ENCODE measurements around the gene TCP11.

The TCP11 gene

DNA sequence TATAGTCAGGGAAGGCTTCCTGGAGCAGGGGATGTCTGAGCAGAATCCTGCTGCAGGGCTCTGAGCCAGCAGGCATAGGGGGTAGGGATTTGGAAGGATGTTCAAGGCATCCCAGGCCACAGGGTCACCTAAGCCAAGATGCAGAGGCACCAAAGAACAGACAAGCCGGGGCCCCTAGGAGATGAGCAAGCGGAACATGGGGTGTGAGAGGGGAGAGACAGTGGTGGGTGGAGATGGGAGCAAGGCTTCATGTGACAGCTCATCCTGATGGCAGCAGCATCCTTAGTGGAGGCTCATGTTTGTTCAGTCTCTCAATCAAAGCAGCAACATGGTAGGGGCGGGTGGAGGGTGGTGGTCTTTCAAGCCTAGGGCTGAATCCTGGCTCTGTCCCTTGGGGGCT lies 29.8 kb upstream of the TCP11 start:
- no peak for DNase-seq

DNA sequence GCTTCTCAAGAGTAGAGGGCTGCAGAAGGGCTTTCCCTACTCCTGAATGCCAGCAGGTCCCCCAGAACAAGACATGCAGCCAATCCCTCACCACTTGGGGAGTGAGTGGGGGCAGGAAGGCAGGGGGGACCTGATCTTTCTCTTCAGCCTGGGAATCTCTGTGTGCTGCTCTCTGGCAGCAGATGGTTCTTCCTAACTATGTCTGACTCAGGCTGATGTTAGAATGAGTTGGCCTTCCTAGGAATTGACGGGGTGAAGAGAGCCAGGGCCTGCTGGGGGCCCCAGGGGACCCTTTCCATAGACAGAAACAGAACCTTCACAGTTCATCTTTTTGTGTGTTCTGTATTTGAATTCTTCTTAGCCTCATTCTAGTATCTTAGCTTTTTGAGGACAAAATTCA lies 29.0 kb upstream of the TCP11 start:
- no peak for DNase-seq

DNA sequence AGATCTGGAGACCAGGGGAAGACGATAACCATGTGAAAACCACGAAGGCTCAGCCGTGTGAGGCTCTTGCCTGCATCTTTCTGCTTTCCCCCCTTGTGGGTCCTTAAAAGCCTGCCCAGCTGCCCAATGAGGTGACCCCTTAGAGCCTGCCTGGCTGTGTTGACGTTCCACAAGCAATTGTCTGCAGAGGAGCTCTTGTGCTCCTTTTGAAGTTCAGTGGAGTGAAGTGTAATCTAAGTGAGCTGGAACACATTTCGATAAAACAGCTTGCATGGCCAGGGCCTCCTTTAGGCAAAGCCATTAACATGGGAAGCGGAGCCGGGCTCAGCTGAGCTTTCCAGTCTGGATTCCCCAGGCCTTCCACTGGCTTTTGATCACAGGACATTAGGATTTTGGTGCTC lies 27.3 kb upstream of the TCP11 start:
- DNase-seq = no peak

DNA sequence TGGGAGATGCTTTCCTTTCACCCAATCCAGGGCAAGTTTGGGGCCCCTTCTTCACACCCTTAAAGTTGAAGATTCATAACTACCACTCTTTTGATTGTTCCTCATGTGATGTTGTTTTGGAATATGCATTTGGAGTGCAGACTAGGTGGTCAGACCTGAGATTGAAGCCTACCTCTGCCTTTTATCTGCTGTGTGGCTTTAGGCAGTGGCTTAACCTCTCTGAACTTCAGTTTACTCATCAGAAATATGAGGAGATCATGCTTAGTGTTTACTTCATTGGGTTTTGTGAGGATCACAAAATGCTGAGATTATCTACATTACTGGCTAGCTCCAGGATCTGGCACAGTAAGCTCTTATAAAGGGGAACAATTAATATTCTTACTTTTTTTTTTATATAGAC lies 26.4 kb upstream of the TCP11 start:
- DNase-seq = no peak

DNA sequence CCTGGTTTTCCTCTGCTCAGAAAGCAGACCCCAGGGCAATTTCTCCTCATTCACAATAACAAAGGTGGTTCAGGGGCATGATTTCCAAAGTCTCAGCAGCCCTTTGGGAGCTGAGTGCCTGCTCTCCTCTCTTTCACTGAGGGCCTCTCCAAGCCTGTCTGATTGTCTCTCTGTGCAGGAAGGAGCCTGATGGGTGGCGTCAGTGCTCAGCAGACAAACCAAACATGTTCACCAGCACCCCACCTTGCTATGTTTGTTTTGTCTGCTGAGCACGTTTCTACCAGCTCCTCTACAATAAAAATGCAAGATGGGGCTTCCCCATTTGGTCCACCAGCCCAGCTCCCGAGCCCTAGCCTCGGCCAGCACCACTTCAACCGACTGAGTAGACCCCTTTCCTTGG lies 25.4 kb upstream of the TCP11 start:
- no peak for DNase-seq

DNA sequence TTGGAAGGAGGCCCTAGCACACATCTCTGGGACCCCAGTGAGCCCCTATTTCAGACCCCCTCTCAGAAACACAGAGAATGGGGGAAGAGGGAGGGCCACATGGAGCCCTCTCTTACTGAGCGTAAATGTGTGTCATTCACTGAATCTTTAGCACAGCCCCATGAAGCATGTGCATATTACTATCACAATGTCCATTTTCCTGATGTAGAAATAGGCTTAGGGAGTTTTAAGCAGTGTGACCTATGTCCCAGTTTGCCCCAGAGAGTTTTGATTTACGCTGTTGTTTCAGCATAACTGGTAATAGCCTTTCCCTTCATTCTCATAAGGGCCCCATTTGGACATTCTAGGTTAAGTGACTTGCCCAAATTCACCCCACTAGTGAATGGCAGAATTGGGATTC lies 25.0 kb upstream of the TCP11 start:
- DNase-seq = no peak

DNA sequence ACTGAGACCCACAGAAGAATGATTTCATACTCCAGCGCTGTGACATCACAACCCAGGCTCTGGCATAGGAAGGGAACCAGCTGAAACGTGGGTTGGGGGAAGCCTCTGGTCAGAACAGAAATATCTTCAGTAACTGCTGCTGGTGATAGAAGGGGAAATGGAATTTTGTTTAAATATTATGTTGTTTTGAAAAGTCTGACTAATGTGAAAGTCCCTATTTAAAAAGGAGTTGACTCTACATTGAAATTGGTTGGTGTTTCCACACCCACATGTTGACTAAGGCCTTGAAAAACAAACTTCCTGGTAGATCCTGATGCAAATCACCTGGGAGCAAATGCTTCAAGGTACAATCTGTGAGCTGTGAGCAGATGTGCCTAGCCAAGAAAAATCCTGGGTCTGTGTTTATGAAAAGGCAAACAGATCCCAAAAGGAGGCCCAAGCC lies 24.5 kb upstream of the TCP11 start:
- DNase-seq = no peak

DNA sequence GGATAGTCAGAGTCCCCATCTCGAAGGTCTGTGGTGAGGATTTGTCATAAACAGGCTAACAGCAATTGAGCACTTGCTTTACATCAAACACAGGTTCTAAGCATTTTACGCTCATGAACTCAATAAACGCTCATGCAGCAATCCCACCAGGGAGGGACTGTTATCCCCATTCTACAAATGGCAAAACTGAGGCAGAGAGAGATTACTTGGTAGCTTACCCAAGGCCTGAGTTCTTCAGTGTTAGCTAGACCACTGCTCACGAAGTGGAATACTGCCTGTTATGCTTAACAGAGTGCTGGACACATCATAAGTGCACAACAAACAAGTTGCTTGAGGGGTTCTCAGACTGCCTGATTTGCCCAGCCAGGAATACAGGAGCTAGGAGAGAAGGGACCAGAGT lies 23.7 kb upstream of the TCP11 start:
- DNase-seq = no peak

DNA sequence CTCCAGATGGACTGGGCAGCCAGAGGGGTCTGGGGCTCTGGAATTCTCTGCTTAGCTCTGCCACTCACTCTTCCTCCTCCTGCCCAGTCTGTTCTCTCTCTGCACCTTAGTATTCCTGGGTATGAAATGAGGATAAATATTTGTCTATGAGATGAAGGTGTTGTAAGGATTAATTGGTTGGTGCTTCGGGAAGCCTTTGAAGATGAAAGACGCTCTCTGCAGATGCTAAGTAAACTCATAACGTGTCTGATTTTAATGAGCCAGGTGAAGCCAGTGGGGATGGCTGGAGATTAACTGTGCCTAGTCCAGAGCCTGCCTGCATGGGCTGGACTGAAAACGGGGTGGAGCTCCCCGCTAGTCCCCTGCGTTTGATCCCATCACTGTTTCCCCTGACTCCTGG lies 23.1 kb upstream of the TCP11 start:
- DNase-seq = no peak

DNA sequence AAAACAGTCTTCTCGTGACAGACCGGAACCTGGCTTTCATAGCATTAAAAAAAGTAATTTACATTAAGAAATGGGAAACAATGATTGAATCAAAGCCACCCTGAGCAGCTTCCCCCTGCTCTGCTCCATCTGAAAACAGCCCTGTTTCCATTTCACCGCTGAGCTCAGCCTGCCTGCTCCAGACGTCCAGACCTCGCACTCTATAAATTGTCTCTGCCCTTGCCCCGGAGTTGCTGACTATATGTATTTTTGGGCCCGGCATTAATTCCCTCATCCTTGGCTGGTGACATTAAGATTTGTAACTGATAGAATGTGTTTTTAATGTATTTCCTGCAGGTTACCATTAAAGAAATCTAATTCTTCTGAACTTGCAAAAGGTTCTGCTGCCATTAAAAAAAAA lies 22.7 kb upstream of the TCP11 start:
- no peak for DNase-seq

DNA sequence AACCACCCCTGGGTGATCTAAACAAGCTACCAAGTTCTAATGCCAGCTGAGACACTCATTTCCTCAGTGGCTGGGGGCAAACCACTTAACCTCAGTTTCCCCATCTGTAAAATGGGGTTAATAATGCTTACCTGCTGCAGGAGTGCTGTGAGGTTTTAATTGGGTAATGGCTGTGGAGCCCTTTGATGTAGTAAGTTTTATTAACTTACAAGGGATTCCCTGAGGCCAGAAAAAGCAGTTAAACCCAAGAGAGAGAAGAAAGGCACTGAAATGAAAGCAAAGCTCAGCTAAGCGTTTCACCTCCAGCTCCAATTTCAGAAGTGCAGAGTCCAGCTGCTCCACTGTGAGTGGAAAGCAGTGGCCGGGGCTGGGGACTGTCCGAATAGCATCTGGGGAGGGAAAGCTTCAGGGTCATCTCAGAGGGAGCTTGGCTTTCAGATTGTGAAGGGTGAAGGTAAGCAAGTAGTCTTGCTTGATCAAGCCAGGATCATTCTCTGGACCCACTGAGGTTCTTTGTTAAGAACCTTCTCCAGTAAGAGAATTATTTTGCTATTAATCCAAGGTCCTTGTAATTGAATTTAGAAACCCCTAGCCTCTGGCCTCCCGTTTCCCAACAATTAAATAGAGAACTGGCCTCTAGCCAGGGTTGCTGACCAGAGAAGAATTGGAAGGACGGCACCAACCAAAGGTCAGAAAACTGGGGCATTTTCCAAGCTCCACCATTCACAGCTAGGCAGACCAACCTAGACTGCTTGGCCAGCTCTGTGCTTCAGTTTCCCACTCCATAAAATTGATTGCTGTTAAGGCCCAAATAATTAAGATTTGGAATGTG lies 20.9 kb upstream of the TCP11 start:
- DNase-seq = no peak

DNA sequence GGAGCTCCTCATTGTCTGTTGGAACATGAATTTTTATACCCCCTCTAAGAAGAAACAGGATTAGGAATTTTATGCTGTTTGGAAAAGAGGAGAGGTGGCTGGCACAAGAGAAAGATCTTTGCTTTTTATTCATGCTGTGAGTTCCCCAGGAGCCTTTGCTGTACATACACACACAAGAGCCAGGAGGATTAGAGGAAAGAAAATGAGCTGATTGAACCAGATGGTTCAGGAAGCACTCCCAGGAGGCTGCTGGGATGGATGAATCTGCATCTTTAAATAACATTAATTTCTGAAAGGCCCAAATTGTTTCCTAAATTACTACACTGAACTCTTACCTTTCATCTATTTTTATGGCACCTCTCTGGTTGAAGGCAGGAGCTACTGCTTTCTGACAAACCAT lies 20.1 kb upstream of the TCP11 start:
- no peak for DNase-seq

DNA sequence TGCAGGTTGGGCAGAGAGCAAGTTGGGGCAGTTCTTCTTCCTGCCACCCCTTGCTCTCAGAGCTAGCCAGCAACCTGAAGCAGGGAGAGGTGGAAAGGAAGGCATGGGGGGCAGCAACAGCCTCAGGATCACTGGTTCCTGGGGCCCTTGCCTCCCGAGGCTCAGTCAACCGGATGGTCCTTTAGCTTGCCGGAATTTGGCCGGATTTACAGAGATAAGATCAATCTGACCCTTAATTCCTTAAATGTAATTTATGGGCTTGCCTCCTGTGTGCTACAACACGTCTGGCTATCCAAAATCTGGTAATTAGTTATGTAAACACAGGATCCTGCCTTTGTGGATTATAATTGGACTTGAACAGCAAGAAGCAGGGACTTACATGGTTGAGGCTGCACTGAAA lies 19.5 kb upstream of the TCP11 start:
- DNase-seq = no peak

DNA sequence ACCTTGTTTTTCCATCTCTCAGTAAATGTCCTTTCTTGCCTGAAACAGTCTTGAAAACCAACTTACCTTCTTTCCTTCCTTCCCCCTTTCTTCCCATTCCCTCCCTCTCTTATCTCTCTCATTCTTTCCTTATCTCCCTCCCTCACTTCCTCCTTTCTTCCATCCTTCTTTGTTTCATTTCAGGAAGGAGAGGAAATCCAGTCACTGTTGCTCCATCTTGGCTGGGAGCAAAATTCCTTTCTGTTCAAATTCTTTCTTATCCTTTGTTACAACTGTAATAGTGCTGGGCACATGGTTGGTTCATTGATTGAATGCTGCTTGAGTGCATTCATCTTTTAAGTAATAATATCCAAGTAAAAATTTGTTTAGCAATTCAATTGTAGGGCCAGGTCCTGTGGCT lies 17.4 kb upstream of the TCP11 start:
- DNase-seq = no peak

DNA sequence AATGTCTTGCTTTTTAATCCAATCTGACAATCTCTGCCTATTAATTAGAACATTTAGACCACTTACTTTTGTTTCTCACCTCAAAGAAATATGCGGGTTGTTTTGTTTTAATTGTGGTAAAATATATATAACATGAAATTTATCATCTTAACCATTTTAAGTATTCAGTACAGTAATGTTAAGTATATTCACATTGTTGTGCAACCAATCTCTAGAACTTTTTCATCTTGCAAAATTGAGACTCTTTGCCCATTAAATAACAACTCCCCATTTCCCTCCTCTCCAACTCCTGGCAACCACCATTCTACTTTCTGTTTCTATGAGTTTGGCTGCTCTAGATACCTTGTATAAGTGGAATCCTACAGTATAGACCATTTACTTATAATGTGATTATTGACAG lies 13.8 kb upstream of the TCP11 start:
- no peak for DNase-seq

DNA sequence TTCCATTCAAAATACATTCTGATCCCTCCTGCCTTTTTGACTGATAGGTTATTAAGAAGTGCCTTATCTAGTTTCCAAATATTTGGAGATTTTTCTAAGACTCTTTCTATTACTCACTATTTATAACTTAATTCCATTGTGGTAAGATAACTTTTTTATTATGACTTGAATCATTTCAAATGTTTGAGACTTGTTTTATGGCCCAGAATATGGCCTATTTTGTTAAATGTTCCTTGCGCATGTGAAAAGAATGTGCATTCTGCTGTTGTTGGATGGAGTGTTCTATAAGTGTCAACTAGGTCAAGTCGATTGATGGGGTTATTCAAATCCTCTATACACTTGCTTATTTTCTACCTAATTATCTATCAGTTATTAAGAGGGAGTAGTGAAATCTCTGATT lies 13.1 kb upstream of the TCP11 start:
- DNase-seq = no peak

DNA sequence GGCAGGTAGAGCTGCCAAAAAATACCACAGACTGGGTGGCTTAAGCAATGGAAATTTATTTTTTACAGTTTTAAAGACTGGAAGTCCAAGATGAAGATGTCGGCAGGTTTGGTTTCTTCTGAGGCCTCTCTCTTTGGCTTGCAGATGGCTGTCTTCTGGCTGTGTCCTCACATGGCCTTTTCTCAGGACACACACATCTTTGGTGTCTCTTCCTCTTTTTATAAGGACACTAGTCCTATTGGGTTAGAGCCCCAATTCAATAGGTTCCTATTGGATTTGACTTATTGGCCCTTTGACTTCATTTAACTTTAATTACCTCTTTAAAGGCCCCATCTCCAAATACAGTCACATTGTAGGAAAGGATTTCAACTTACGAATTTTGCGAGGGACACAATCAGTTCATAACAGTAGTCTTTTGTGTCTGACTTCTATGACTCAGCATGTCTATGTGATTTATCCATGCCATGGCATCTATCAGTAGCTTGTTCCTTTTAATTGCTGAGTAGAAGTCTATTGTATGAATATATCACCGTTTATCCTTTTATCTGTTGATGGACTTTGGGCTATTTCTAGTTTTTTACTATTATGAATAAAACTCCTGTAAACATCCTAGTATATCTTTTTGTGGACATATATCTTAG lies 11.0 kb upstream of the TCP11 start:
- no peak for DNase-seq

DNA sequence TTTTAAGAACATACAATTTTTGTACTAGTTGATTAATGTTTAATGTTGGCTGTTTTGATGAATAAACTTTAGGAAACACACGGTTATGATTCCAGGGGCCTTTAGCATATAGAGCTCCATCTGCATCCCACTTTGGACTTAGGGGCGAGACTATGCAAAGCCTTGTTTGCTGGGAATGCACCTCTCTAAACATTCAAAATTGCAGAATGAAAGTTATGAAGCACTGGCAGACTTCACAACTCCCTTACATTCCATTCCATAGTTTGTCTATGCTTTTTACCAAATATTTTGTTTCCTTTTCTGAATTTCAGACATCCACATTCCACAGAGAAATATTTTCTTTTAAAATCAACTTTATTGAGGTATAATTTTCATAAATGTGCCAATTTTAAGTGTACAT lies 10.3 kb upstream of the TCP11 start:
- DNase-seq = no peak

DNA sequence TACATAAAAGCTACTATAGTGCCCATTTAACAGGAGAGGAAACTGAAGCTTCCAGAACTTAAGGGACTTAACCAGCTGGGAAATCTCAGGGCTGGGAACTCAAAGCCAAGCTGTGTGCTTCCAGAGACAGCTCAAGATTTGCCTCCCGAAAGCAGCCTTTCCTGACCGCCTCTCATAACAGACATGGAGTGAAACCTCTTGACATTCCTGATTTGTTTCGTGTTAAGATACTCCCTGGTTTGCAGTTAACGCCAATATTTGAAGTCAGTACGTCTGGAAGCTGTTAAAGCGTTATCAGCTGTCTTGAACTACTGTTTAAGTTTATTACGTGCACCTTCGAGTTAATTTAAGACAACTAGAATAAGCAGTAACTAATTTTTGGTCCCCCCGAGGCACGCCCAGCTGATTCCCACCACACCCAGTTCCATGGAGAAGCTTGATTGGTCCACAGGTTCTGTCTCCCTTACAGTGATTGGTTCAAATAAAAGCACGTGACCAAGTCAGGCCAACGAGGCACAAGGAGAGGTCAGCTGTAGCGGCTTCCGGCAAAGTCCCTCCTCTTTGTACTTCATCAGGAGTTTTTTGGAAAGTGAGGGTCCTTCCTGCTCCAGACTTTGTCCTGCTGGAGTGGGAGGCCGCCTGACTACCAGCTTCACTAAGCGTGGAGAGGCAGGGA lies 8.9 kb upstream of the TCP11 start:
- DNase-seq = no peak

DNA sequence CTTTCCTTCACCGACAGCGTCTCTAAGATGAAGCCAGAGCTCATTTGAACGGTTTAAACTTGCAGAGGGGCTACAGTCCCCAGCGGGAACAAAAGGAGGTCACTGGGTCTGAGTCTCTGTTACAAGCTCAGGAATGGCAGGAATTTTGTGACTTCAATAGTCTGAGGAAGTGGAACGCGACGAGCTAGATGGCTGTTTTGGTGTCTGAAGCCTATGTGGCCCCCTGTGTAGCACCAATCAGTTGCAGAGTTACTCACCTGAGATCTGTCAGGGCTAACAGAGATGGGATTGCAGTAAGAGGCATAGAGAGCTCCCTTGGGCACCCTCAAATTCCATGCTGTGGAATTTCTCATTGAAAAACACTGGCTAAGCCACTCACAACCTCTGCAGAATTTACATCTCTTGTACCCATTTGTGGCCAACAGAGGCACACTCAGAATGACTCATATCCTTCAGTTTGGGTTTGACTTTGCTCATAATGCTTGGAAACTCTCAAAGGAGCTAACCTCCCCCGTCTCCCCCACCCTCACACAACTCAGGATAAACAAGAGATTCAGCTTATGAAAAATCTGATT lies 7.1 kb upstream of the TCP11 start:
- no peak for DNase-seq

DNA sequence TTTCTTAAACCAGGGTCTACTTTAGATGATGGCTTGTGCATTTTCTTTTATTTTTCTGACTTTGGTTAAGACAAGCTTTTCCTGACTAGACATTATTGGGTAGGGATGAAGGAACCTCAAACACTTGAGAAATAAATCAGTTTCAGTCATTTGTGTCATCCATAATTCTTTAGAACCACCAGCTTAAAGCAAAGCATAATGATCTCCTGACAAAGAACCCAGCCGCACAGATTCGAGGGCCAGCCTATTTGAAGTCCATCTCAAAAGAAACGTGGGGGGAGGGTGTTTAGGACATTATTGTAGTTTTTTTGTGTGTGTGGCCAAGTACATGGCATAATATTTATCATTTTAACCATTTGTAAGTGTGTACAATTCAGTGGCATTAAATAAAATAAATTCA lies 6.3 kb upstream of the TCP11 start:
- DNase-seq = no peak

DNA sequence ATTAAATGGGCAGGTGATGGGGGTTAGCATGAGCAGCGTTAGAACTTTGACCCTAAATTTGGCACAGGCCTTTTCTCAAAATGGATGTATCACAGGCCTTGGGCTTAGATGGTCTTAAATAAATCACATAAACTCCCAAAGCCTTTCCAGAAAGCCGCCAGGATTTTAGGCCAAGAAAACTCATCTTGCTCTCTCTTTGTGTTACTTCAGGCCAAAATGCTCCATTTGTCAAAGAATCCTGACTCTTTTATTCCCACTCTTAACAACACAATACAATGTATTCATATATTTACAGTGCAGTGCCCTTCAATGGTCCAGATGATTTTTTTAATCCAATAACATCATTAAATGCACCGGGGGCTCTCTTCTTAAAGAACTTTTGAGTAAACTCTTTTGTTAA lies 5.9 kb upstream of the TCP11 start:
- DNase-seq = no peak

DNA sequence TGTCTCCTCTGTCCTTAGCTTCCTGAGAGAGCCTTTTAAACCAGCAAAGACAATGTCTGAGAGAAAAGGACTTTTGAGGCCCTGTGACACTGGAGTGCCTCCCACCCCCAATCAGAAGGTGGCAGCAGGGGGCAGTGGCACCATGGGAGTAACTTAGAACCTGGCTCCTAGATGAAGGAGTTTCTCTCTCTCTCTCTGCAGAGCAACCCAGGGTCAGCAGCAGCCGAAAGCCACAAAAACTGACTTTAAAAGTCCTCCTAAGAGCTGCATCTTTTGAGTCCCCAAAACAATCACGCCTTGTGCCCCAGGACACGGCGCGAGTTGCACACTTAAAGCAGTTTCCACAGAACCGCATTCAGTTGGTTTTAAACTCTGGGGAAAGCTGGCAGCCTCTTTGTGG lies 5.3 kb upstream of the TCP11 start:
- peak; percentile 23 for DNase-seq

DNA sequence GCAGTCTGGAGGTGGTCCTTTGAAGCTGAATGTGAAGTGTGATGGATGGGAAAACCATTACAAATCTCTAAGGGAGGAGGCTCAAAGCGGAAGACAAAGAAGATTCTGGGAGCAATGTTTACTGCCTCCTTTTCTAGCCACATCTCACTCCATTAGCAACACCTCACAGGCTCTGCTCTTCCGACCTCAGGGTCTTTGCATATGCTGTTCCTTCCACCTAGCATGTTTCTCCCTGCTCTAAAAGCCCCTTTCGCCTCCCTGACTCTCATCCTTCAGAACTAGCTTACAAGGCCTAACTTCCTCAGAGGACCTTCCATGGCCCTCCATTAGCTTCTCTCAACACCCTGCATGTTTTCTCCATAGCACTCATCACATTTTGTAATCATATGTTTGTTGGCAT lies 4.6 kb upstream of the TCP11 start:
- DNase-seq = no peak

Measured in NCI-H1092 treated with DMSO at 0.1 percent for 48 hours (cell line).